HCT116 (cell line): ENCODE results near the gene ANP32B. TPM values are rescaled to one million over a fixed set of nuclear protein-coding genes. Genes with fewer than 3 reads are reported as not detected.

ENCODE experiments used
- ATAC-seq: fragments of 200-7000 bp; cut with Tn5 transposase; 2 replicates; pipeline ENCODE4 v1.9.1; 2020; ENCODE audit warnings: mild to moderate bottlenecking, moderate library complexity
- BruUV-seq: library from RNA; stranded (reverse); fragments of 400-500 nt; replicated peaks from 2 replicates; lab custom pipeline; 2021; lab: Mats Ljungman, UMichigan
- CTCF ChIA-PET: fragments of 300-600 bp; sonication (Branson Sonifier 250); formaldehyde crosslinking; loops from one replicate; lab custom pipeline; 2021; ENCODE audit warnings: antibody characterized with exemption; lab: Charles Lee
- POLR2A ChIA-PET: fragments of 300-600, 350-600 bp; sonication (Branson Sonifier 250); formaldehyde crosslinking; loops from one replicate; lab custom pipeline; 2021; ENCODE audit warnings: antibody characterized with exemption; lab: Charles Lee
- RAD21 ChIA-PET, 2 experiments: fragments of 300-600 bp; sonication (Branson Sonifier 250); formaldehyde crosslinking; loops; one replicate each; lab custom pipeline; 2023; ENCODE audit warnings: low total read pairs in 2 of 2; ENCODE audit not compliant: uncharacterized antibody in 2 of 2, unreplicated experiment in 2 of 2, low non-redundant PET in 1 of 2; lab: Charles Lee
- DNase-seq: peaks from one replicate; pipeline ENCODE4 v3.0.0-alpha.2; 2010; ENCODE audit warnings: low read depth, low spot score
- H2AFZ ChIP-seq: fragments of 200-600 bp; shearing (Covaris generic), sonication (generic); 2 replicates; pipeline ENCODE4 v1.6.1; 2017; ENCODE audit warnings: low read depth, mixed run types, mixed read lengths, antibody characterized with exemption, low read length; ENCODE audit not compliant: poor library complexity, severe bottlenecking
- H3K27ac ChIP-seq: 2 replicates; pipeline ENCODE4 v1.5.1; 2012; ENCODE audit warnings: low read depth, low read length
- H3K27me3 ChIP-seq: fragments of 200-600 bp; sonication (generic); 2 replicates; pipeline ENCODE4 v1.6.1; 2016; ENCODE audit warnings: mixed run types, low read length, mixed read lengths; ENCODE audit not compliant: insufficient read depth
- H3K36me3 ChIP-seq, 2 experiments: fragments of 200-500 bp in 1 of 2; fragments of 200-600 bp in 1 of 2; sonication (Bioruptor generic) in 1 of 2; sonication (generic) in 1 of 2; 2 replicates each; pipeline versions ENCODE4 v1.5.1 to v1.6.1; 2014 to 2016; ENCODE audit warnings: low read length in 2 of 2, inconsistent platforms in 1 of 2, mixed read lengths in 1 of 2, mixed run types in 1 of 2; ENCODE audit not compliant: insufficient read depth in 2 of 2, control insufficient read depth in 1 of 2
- H3K4me1 ChIP-seq, 2 experiments: fragments of 200-600 bp in 1 of 2; sonication (generic) in 1 of 2; 2 replicates each; pipeline versions ENCODE4 v1.5.1 to v1.6.1; 2012 to 2017; ENCODE audit warnings: low read length in 2 of 2, inconsistent platforms in 1 of 2, mild to moderate bottlenecking in 1 of 2, mixed read lengths in 1 of 2, mixed run types in 1 of 2, moderate library complexity in 1 of 2; ENCODE audit not compliant: insufficient read depth in 2 of 2, control insufficient read depth in 1 of 2
- H3K4me2 ChIP-seq: fragments of 200-600 bp; sonication (generic); 2 replicates; pipeline ENCODE4 v1.6.1; 2017; ENCODE audit warnings: mixed run types, low read length, mixed read lengths
- H3K4me3 ChIP-seq, 2 experiments: fragments of 200-600 bp in 1 of 2; sonication (generic) in 1 of 2; replicated peaks in 1 of 2; 2 replicates each; pipeline ENCODE4 v1.5.1; 2011 to 2016; ENCODE audit warnings: low read length in 2 of 2, control low read depth in 1 of 2, low read depth in 1 of 2, mild to moderate bottlenecking in 1 of 2, mixed read lengths in 1 of 2, mixed run types in 1 of 2
- H3K79me2 ChIP-seq: fragments of 200-600 bp; sonication (generic); 2 replicates; pipeline ENCODE4 v1.6.1; 2017; ENCODE audit warnings: mild to moderate bottlenecking, mixed run types, low read length, moderate library complexity, mixed read lengths; ENCODE audit not compliant: insufficient read depth
- H3K9ac ChIP-seq: fragments of 200-600 bp; sonication (generic); 2 replicates; pipeline ENCODE4 v1.6.1; 2016; ENCODE audit warnings: low read length, mixed read lengths
- H3K9me2 ChIP-seq: fragments of 200-600 bp; sonication (generic), shearing (Covaris generic); 2 replicates; pipeline ENCODE4 v1.6.1; 2017; ENCODE audit warnings: mixed run types, mild to moderate bottlenecking, moderate library complexity; ENCODE audit not compliant: insufficient read depth
- H3K9me3 ChIP-seq, 2 experiments: fragments of 200-500 bp in 1 of 2; fragments of 200-600 bp in 1 of 2; sonication (Bioruptor generic) in 1 of 2; sonication (generic) in 1 of 2; 2 replicates each; pipeline ENCODE4 v1.6.1; 2014 to 2017; ENCODE audit warnings: low read length in 2 of 2, mixed read lengths in 2 of 2, inconsistent platforms in 1 of 2, low read depth in 1 of 2, mild to moderate bottlenecking in 1 of 2, mixed run types in 1 of 2, moderate library complexity in 1 of 2; ENCODE audit not compliant: control insufficient read depth in 1 of 2, insufficient read depth in 1 of 2
- H4K20me1 ChIP-seq: fragments of 200-600 bp; sonication (generic), shearing (Covaris generic); 2 replicates; pipeline ENCODE4 v1.6.1; 2017; ENCODE audit warnings: mixed run types, mild to moderate bottlenecking, moderate library complexity; ENCODE audit not compliant: insufficient read depth
- EGR1 ChIP-seq: IDR thresholded peaks from 2 replicates; pipeline ENCODE4 v1.6.1; 2012; ENCODE audit warnings: low read depth
- EZH2 ChIP-seq: fragments of 200-600 bp; sonication (generic); IDR thresholded peaks from 2 replicates; pipeline ENCODE4 v1.6.1; 2017; ENCODE audit warnings: antibody characterized with exemption, mixed run types
- POLR2AphosphoS5 ChIP-seq: IDR thresholded peaks from 2 replicates; pipeline ENCODE4 v1.6.1; 2011; ENCODE audit warnings: mild to moderate bottlenecking, low read depth, low read length, moderate library complexity
- YY1 ChIP-seq: IDR thresholded peaks from 2 replicates; pipeline ENCODE4 v1.6.1; 2011; ENCODE audit warnings: low read length, low read depth, moderate library complexity, mild to moderate bottlenecking; ENCODE audit not compliant: insufficient replicate concordance; ENCODE audit errors: extremely low read depth
- ZBTB33 ChIP-seq: IDR thresholded peaks from 2 replicates; pipeline ENCODE4 v1.6.1; 2011; ENCODE audit warnings: mild to moderate bottlenecking, low read length, moderate library complexity; ENCODE audit not compliant: insufficient replicate concordance; ENCODE audit errors: extremely low read depth
- intact Hi-C: fragments of 100-400 bp; cut with micrococcal nuclease; formaldehyde crosslinking; loops from 2 replicates; pipeline ENCODE4 v1.10.0; 2022
- total RNA-seq: library from RNA; stranded (reverse); gene quantifications from one replicate; pipeline ENCODE4 v1.2.1, GENCODE V29; 2021; ENCODE audit not compliant: unreplicated experiment
- TF ChIP-seq, protein P1 (sequence below): IDR thresholded peaks from 2 replicates; pipeline ENCODE4 v1.6.1; 2012

ANP32B gene
- total RNA-seq, 1 experiment from 2014 or later = 206 TPM

DNA sequence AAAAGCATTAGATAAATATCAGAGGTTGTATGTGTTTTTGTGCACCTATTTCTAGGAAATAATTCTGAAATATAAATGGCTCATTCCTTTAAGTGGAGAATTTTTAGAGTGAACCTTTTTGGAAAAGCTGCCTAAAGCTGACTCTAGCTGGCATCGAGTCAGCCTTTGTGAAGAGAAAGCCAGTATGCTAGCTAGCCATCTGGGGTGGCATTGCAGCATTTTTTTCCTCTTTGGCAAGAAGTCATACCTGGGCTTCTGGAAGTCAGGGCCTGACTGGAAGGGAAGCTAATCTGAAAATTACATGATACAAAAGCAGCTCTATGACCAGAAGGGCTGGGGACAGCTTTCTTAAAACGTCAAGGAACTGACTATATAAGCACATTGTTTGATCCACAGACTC is 19.7 kb downstream of the ANP32B start:
- Histone ChIP-seq H3K27ac (no peak overlapping the region), H3K9ac (no peak overlapping the region), H3K4me3 (no peak overlapping the region), H3K9me3 (no peaks in the 10 kb centered on the region), H2AFZ (no peak overlapping the region), H3K4me1 (no peaks in the 10 kb centered on the region), H3K9me2 (no peaks in the 10 kb centered on the region), H3K27me3 (no peaks in the 10 kb centered on the region), H3K36me3 (peaks cover 40 to 75% of the 10 kb centered on the region in 2 experiments), H3K79me2 (peaks cover 97% of the 10 kb centered on the region), H3K4me2 (no peak overlapping the region), H4K20me1 (peaks cover 31% of the 10 kb centered on the region; the same call in 1 of the 2 replicates)
- CTCF ChIA-PET = no interaction called here
- ATAC-seq (no peak), DNase-seq (no peak)
- TF ChIP-seq ZBTB33 (no peak), EZH2 (no peak), YY1 (no peak), EGR1 (no peak), POLR2AphosphoS5 (no peak)
- TF ChIP-seq, protein P1, sequence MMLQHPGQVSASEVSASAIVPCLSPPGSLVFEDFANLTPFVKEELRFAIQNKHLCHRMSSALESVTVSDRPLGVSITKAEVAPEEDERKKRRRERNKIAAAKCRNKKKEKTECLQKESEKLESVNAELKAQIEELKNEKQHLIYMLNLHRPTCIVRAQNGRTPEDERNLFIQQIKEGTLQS = no peak
- BruUV-seq = no TSS peak
- intact Hi-C loops = no loop called here
- RAD21 ChIA-PET = no interaction called here
- POLR2A ChIA-PET = no interaction called here
